ENCODE results near the gene TEX30.

TEX30 gene

GRCh38 chr13:102777736-102778135, 4.2 kb upstream of the TEX30 start:
- no peak for DNase-seq

- DNase-seq: no peak
Observed at GRCh38 chr13:102776271-102776670, 2.7 kb upstream of the TEX30 start.

- no peak for DNase-seq
Observed at GRCh38 chr13:102774591-102775520, 1.3 kb upstream of the TEX30 start.

GRCh38 chr13:102774214-102774568, 605 bp upstream of the TEX30 start:
- no peak for DNase-seq

- DNase-seq: no peak
Observed at GRCh38 chr13:102772042-102772425, 1.6 kb downstream of the TEX30 start.

GRCh38 chr13:102771298-102772041, 2.1 kb downstream of the TEX30 start:
- no peak for DNase-seq

- no peak for DNase-seq
Observed at GRCh38 chr13:102770435-102770834, 3.2 kb downstream of the TEX30 start.

GRCh38 chr13:102769679-102770078, 3.9 kb downstream of the TEX30 start:
- no peak for DNase-seq

- DNase-seq: no peak
Observed at GRCh38 chr13:102768909-102769308, 4.7 kb downstream of the TEX30 start.

- DNase-seq: no peak
Observed at GRCh38 chr13:102763741-102764140, 9.8 kb downstream of the TEX30 start.

GRCh38 chr13:102761071-102761470, 12.5 kb downstream of the TEX30 start:
- no peak for DNase-seq

GRCh38 chr13:102758842-102759241, 14.7 kb downstream of the TEX30 start:
- no peak for DNase-seq

- no peak for DNase-seq
Observed at GRCh38 chr13:102757006-102757405, 16.6 kb downstream of the TEX30 start.

GRCh38 chr13:102751886-102752285, 21.7 kb downstream of the TEX30 start:
- DNase-seq: no peak

- DNase-seq: no peak
Observed at GRCh38 chr13:102742506-102742905, 31.1 kb downstream of the TEX30 start.

- DNase-seq: no peak
Observed at GRCh38 chr13:102742101-102742500, 31.5 kb downstream of the TEX30 start.

- no peak for DNase-seq
Observed at GRCh38 chr13:102729560-102730270, 43.9 kb downstream of the TEX30 start.

GRCh38 chr13:102726430-102726829, 47.2 kb downstream of the TEX30 start:
- DNase-seq: no peak

GRCh38 chr13:102724923-102725322, 48.7 kb downstream of the TEX30 start:
- no peak for DNase-seq

- no peak for DNase-seq
Observed at GRCh38 chr13:102721800-102722231, 51.8 kb downstream of the TEX30 start.

GRCh38 chr13:102718746-102719145, 54.8 kb downstream of the TEX30 start:
- DNase-seq: no peak
